ENCODE results near the gene RNASEH2A.

The RNASEH2A gene

DNA sequence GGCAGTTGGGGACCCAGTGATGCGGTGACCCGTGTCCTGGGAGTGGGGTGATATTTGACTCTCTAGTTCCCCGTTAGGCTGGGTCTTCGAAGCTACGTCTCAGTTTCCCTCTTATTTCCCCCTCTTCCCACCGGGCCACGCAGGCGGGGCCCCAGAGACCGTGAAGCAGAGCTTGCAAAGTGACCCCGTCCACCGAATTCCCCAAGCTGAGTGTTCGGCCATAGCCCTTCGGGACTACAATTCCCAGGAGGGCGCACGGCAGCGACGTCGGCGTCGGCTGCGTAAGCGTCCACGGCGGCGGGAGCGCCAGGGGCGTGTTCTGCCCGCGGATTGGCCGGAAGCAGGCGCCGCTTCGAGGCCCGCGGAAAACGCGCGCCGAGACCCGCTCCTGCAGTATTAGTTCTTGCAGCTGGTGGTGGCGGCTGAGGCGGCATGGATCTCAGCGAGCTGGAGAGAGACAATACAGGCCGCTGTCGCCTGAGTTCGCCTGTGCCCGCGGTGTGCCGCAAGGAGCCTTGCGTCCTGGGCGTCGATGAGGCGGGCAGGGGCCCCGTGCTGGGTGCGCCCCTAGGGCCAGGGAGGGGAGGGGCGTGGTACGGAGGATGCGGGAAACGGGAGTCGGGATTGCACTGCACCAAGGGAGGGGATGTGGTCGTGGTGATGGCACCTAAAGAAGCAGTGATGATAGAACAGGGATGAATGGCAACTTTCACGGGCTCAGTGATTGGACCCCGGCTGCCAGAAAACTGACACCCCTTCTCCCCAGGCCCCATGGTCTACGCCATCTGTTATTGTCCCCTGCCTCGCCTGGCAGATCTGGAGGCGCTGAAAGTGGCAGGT, at the start of gene RNASEH2A:
Gene RNASEH2A, plus strand, starts transcription at position 343 of the 840 bp plus-strand sequence. Its CDS starts 90 bp downstream, at position 433.
- peak; percentile 86 for DNase-seq (ENCODE audit: low spot score)

DNA sequence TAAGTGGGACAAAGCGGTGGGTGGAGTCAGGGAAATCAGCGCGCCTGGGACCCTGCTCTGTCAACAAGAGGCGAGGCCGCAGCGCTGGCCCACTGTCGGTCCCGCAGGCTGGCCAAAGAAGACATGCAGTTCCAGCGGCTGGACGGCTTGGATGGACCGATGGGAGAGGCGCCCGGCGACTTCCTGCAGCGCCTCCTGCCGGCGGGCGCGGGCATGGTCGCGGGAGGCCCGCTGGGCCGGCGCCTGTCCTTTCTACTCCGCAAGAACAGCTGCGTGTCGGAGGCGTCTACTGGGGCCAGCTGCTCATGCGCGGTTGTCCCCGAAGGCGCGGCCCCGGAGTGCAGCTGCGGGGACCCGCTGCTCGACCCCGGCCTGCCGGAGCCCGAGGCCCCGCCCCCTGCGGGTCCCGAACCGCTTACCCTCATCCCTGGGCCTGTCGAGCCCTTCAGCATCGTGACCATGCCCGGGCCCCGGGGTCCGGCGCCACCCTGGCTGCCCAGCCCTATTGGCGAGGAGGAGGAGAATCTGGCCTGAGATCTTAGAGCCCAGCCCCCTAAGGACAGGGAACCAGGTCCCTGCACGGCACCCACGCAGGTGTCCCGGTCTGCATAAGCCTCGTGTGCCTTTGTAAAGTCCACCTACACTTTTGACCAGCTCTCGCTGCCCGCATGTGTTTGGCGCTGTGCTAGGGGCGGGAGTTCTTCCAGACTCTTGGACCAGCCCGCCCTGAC, 48.7 kb upstream of the RNASEH2A start:
- DNase-seq (ENCODE audit: low spot score) = peak; percentile 77

DNA sequence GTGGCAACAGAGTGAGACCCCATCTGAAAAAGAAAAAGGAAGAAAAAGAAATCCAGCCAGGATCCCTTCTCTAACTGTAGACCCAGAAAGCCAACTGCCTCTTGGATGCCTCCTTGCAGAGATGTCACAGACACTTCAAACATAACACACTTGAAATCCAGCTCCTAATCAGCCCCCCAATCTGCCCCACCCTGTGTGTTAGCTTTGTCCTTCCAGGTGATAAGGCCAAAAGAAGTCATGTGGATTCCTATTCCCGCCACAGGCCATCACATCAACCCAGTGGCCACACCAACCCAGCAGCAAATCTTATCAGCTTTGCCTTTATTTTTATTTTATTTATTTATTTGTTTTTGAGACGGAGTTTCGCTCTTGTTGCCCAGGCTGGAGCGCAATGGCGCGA, 46.7 kb upstream of the RNASEH2A start:
- no peak for DNase-seq (ENCODE audit: low spot score)

DNA sequence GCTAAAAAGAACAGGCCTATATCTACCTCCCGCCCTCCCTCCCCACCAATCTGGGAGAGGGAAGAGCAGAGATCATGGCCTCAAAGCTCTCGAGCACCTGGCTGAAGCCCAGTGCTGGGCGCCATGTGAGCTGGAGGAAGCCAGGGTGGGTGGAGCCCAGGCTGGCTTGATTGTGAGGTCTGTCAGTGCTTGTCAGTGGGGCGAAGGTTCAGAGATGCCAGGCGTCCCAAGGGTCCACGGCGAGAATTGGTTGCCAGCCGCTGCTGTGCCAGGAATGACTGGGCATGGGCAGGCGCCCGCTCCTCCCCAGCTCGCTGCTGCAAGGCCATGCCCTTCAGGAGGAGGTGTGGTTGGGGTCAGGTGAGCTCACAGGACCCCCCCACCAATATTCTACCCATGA, 43.3 kb upstream of the RNASEH2A start:
- no peak for DNase-seq (ENCODE audit: low spot score)

DNA sequence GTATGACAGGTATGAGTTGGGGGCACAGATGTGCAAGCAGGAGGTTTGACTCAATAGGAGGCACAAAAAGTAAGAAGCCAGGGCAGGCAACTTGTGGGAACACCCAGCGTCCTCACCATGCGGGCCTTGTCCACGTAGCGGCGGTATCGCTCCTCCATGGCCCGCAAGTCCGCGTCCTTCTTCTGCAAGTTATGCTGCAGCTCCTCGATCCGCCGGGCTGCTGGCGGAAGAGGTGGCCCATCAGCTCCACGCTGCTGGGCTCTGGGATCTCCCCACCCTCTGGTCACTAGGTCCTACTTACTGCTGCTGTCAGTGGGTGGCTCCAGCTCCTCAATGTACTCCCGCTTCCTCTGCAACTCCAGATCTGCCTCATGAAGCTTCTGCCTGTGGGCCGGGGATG, 41.7 kb upstream of the RNASEH2A start:
- no peak for DNase-seq (ENCODE audit: low spot score)

DNA sequence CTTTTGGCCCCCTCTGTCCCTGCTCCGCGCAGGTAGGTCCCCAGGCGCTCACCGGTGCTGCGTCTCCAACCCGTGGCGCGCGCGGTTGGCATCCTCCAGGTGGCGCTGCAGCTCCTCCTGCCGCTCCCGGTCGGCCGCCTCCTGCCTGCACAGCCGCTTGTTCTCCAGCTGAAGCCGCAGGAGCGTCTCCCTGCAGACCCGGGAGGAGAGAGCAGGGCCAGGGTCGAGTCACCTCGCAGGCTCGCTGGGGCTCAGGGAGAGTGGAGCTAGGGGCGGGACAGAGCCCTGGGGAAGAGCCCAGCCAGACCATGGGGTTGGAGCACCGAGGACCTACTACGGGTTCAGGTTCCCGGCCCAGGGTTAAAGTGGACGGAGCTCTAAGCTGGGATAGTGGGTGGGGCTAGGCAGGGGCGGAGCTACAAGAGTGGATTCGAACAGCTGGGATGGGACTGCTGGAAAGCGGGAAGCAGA, 40.3 kb upstream of the RNASEH2A start:
- DNase-seq (ENCODE audit: low spot score) = peak; percentile 90

DNA sequence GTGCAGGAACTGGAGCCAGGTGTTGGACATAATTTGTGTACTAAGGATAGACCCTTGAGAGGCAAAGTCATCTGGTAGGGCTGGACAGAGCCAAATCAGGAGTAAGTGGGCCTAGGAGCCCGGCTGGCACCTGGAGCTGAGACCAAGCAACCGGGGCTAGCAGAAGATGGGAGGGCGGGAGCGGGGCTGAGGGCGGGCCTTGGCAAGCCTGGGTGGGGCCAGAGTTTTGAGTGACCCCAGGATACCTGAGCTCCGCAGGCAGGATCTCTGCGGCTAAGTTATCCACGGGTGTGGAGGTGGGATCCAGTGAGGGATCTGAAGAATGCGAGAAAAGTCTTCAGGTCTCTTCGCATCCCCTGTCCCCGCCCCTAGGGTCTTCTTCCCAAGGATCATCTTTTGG, 39.2 kb upstream of the RNASEH2A start:
- no peak for DNase-seq (ENCODE audit: low spot score)

DNA sequence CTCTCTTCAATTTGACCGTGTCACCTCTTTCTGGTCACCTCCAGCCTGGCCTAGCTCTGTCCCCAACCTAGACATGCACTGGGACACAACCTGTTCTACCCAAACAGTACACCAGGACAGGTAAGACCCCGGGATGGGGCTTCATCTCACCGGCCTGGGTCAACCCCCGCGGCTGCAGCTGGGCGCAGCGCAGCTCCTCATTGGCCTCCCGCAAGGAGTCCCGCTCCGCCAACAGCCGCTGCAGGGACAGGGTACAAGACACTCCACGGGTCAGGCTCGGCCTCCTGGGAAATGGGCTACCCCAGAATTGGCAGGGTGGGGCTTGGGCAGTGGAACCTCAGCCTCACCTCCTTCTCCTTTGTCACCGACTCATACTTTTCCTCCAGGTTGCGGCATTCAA, 38.7 kb upstream of the RNASEH2A start:
- no peak for DNase-seq (ENCODE audit: low spot score)

DNA sequence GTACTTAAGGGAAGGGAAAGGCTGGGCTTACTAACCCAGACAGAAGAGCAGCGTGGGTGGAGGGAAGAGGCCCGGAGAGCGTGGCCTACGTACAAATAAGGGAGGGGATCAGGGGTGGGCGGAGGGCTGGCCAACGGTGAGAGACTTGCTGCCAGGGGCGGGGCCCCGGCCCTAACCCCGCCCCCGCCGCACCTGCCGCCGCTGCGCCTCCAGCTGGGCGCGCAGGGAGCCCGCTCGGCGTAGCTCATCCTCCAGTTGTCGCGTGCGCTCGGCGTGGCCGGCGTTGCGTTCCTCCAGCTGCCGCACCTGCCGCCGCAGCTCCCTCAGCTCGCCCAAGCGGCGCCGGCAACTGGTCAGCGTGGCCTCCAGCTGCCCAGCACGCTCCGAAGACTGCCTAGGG, 36.7 kb upstream of the RNASEH2A start:
- no peak for DNase-seq (ENCODE audit: low spot score)

DNA sequence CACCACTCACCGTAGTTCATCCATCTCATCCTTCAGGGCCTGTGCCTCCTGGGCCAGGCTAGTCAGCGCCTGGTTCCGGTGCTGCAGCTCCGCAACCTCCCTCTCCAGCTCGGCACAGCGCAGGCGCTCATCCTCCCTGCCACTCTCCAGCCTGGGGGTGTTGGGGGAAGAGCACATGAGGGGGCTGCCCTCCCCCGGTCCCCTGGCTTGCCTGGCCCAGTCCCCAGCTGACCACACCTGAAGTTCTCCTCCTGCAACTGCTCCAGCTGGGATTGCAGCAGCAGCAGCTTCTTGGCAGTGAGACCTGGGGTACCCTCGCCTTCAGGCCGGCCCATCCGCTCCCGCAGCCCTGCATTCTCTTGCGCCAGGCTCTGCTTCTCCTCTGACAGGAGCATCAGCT, 35.5 kb upstream of the RNASEH2A start:
- DNase-seq (ENCODE audit: low spot score) = no peak

DNA sequence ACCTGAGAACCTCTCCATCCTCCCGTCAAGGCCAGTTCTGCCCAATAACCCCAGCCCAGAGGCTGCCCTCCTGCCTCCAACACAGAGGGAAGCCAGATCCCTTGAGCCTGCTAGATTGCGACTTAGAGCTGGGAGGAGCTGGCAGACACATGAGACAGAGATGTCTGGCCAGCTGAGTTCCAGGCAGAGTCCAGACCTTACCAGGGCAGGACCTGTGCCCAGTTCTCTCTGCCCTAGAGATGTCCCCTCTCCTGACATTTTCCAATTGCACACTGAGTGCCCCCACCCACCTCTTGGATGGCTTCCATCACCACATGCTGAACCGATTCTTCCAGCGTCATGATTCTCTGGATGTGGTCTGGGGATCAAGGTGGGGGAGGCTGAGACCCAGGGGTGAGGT, 34.1 kb upstream of the RNASEH2A start:
- no peak for DNase-seq (ENCODE audit: low spot score)

DNA sequence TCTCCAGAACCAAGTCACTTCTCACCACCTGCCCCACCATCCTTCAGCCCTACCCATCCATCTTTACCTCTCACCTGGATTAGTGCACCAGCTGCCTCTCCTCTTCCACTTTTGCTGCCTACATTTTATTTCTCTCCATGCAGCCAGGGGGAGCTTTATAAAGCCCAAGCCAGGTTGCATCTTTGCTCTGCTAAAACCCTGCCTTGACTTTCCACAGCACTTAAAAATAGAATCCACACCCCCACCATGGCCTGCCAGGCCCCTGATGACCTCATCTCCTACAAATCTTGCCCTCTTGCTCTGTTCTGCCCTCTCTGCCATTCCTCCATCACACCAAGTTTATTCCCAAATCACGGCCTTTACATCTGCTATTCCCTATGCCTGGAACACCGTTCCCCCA, 32.8 kb upstream of the RNASEH2A start:
- DNase-seq (ENCODE audit: low spot score) = no peak

DNA sequence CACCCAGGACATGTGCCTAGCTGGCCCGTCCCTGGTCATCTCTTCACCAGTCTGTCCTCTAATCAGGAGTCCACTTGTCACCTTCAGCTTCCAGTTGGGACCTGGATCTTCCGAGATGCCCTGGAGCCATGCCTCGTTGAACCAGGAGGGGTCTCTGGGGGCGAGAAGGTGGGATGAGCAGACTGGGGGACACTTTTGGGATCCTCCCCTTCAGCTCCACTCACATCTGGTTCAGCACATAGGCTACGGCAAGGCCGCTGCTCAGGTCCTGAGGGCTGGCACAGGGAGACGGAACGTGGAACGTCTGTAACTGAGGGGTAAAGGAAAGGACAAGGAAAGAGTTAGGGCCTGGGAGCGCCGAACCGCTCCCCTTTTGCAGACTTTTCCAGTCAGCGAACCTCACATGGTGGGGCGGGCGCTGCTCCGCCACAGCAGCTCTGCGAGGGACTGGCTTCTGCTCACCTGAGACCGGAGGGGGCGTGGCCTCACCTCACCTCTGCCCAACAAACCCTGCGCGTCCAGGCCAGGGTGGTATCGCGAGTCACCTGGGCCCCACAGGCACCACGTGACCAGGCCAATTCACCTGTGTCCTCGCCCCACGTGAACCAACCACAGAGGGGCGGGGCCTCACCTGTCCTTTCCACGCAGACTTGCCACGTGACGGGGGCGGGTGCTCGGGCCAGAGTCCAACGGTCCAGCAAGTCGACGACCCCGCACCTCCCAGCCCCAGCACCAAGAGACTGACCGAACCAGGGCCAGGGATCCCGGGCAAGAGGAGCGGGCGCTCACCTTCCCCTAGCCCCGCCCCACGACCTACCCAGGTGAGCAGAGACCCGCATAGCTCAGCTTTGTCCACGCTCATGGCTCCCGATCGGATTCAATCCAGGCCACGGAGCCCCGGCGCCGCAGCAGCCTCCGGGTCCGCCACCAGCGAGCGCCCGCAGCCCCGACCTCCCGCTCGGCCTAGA, 31.5 kb upstream of the RNASEH2A start, which contains the start of gene HOOK2:
Gene HOOK2, minus strand, starts transcription at position 965 of the 968 bp plus-strand sequence. Its CDS starts 103 bp downstream, at position 862.
- DNase-seq (ENCODE audit: low spot score) = peak; percentile 97

DNA sequence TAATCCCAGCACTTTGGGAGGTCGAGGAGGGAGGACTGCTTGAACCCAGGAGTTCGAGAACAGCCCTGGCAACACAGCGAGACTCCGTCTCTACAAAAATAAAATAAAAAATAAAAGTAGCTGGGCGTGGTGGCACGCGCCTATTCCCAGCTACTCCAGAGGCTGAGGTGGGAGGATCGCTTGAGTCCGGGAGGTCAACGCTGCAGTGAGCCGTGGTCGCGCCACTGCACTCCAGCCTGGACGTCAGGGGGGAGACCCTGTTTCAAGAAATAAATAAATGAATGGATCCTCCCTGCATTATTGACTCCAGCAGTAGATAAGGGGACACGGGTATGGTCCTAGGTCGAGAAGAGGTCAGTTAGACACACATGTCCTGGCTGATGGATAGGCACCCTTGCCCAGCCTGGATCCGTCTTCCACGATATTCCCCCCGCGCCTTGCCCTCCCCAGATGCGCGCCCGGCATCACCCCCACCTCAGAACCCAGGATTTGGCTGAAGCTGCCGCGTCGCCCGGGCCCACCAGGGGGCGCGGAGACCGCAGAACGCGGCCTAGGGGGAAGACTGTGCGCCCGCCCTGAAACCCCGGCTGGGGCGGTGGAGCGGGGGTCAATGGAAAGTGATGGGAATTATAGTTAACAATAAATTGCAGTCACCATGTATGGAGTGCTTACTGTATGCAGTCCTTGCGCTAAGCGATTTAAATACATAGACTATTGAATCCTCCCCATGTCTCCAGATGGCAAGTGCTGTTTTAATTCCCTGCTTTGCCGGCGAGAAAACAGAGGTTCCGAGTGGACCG, 29.0 kb upstream of the RNASEH2A start:
- peak; percentile 82 for DNase-seq (ENCODE audit: low spot score)

DNA sequence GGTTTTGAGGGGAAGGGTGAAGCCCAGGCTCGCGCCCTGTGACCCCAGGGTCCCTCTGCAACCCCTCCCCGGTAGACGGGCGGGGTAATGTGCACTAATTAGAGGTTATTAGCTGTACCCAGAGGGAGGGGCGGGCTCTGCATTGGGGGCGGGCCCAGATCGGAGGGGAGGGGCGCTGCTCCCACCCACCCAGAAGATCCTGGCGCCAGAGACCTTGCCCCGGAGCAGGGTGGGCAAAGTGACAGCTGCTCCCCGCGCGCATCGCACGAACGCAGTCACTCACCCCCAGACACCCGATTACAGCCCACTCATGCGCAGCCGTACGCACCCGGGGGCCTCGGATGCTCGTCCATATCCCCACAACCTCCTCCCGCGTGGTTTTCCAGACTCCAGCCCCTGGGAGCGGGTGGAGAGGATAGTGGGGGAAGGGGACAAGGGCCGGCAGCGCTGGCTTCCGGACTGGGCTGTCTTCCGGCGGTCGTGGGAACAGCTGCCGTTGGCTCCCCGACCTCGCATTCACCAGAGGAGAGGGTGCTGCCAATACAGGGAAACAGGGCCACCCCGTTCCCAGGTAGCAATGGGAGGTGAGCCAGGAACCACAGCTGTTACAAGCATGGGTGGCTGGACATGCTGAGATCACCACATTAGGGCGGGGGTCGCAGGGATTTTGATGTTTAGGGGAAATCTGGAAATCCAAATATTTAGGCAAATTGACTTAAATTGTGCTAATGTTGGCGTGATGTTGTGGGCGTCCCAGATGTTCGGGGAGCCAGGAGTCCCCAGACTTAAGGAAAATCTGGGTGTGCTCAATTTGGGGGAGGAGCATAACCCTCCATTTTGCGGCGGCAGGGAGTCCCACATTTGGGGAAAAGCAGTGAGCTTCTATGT, 28.1 kb upstream of the RNASEH2A start:
- peak; percentile 90 for DNase-seq (ENCODE audit: low spot score)

DNA sequence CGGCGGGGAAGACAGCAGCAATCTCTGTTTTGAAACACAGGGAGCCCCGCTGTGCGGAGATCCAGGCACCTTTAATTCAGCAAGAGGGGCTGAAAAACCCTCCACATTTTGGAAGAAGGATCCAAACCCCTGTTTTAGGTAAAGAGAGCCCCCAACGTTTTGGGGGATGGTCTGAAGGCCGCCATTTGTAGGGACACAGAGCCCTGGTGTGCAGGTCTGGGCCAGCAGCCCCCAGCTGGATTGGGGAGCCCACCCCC, 27.6 kb upstream of the RNASEH2A start:
- no peak for DNase-seq (ENCODE audit: low spot score)

DNA sequence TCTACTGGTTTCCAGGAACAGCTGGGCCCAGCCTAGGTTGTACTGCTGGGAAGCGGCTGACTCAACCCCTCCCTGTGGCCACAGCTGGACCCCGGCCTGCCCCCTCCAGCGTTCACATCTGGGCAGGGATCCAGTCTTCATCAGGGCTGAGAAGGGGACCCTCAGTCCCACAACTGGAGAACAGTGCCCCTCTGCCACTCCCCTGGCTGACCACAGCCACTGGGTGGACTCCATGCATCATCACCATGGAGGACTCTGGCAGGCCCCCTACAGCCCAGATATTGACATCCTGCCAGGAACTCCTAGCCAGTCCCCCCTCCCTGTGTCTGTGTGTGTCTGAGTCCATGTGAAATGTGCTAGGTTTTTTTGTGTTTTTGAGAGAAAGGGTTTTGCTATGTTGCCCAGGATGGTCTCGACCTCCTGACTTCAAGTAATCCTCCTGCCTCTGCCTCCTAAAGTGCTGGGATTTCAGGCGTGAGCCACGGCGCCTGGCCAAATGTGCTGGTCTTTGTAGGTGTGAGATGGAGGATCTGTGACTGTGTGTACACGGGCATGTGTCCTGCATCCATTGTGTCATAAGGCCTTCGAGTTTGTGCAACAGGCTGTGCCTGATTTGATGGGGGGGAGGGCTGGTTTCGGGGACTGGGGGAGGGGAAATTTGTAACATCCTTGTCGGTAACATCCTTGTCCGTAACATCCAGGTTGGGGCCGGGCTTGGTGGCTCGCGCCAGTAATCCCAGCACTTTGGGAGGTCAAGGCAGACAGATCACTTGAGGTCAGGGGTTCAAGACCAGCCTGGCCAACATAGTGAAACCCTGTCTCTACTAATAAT, 27.0 kb upstream of the RNASEH2A start:
- DNase-seq (ENCODE audit: low spot score) = peak; percentile 45

DNA sequence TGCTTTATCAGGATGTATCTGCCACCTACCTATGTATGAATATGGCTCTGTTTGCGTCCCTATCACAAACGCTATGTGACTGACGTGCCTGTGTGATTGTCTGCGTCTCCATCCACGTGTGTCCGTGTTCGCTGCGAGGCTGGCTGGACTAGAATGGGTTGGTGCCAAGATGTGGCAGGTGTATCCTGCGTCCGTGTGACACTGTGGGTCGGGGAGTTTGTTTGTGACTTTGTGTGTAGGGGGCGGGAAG, 24.3 kb upstream of the RNASEH2A start:
- no peak for DNase-seq (ENCODE audit: low spot score)

DNA sequence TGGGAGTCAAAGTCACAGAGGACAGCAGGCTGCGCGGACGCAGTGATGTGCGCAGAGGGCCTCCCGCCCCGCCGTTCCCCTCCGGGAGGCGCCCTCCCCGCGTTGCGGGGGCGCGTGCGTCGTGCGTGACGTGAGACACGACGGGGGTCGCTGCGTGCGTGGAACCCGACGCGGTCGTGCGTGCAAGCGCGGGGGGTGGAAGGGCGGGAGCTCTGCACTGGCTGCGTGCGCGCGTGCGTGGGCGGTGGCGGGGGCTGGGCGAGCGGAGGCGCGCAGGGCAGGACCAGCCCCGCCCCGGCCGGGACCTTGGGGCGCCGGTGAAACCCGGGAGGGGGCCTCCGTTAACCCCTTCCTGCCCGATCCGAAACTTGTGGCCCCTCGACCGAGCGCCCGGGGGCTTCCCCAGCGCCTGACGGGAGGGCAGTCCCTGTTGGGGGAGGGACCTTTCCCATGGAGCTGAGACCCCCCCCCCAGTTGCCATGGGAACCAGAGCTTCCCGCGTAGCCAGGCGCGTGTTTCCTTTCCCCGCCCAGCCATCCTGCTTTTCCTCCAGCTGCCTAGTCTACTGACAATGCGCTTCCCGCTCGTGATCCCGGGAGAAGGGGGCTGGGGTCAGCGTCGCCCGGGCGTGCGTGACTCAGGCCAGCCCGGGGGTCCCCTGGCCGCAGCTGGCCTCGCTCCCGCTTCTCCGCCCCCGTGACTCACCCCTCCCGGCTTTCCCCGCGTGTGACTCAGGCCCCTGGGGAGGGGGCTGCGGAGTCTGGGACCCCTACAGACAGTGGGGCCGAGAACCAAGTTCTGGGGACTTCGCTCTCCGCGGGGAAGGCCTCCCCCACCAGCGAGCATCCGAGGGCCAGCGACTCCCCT, 23.7 kb upstream of the RNASEH2A start:
- peak; percentile 55 for DNase-seq (ENCODE audit: low spot score)
